HG03139 (cell line): ENCODE results near the gene NEURL3.
"Not testable (repeated sequence)": the region's sequence is repeated elsewhere in the genome, so short reads cannot be mapped to it uniquely, and the experiment has no call there.

Experiments used
- ATAC-seq: cut with Tn5 transposase; IDR thresholded peaks from one replicate; pipeline ENCODE4 v1.9.1; 2021; ENCODE audit not compliant: unreplicated experiment

NEURL3 gene

DNA sequence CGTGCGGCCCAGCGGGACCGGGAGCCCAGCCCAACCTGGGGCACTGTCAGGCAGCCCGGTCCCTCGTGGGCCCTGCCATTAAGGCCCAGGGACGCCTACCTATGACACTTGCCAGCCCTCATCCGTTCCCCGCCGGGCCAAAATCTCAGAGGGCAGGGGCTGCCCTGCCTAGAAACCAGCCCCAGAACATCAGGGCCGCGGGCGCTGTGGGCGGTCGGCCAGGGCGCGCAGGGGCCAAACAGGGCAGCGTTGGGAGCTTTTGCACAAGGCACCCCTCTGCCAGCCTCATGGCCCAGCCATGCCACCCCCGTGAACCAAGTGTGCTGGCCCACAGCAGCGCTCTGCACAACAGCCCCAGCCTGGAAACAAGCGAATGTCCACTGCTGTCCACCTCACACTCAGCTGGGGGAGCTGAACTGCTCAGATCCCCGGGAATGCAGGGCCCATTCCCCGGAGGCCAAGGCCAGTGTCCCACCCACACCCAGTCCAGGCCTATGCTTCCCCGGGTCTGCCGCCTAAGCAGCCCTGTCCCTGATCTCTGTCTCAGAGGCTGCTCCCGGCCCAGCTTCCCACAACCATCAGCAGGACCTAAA is 3.5 kb upstream of the NEURL3 start:
- no peak for ATAC-seq

DNA sequence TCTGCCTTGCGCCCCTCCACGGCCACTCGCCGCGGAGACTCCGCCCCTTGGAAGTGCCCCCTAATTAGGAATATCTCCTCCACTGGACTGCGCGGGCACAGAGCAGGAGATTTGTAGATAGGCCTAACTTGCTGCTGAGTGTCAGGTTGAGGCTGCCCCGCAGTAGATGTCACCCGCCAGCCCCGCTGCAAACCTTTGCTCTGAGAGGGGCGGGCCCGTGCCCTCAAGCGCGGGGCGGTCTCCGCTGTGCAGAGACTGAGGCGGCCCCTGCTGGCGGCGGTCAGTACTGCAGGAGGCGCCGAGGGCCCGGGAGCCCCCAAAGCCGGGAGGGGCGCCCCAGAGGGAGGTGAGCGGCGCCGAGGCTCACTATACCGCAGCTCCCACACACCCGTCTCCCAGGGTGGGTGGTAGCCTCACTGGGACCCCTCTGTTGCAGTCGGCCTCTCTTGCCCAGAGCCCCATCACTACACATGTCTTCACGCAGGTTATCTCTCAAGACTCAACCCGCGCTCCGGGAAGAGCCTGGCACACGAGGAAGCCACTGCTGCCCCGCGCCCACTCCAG is 2.9 kb upstream of the NEURL3 start:
- ATAC-seq, result no peak

DNA sequence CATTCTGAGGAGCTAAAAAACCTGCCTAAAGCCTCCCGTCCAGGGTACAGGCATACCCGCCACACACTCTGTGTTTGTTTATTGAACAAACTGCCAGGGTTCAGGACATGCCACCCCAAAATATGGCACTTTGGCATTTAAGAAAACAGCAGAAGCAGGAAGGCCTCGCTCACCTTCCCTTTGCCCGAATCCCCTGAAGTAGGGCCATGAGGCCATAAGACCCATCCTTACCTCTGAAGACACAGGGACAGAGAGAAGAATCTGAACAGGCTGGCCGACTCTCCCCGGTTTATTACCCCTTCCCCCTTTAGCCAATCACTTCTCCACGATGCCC is 1.7 kb upstream of the NEURL3 start:
- ATAC-seq, result no peak

DNA sequence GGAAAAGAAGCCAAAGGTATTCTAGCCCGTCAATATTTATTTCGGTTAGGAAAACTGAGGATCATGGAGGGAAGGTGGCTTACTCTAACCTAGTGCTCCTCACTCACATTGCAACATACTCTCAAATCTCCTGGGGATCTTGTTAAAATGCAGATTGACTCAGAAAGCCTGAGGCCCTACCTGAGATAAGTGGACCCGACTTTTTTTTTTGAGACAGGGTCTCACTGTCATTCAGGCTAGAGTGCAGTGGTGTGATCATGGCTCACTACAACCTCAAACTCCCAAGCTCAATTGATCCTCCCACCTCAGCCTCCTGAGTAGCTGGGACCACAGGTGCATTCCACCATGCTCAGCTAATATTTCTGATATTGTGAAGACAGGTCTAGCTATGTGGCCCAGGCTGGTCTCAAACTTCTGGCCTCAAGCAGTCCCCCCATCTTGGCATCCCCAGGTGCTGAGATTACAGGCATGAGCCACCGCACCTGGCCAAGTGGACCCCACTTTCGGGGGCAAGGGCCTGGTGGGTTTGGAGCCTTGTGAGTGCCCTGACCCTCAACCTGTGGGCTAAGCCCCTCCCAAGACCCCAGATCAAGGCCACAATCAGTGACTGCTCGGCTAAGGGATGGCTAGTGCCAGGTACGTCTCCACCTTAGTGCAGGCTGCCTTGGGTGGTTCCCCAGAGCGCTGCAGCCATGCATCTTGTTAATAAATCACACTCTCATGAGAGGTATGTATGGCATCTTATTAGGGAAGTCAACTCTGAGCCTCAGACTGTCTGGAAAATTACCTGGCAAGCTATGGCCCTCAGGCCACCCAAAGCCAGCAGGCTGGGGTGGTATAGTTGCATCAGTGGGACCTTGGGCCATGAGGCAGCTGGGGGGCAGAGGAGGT is 1.1 kb upstream of the NEURL3 start:
- no peak for ATAC-seq

DNA sequence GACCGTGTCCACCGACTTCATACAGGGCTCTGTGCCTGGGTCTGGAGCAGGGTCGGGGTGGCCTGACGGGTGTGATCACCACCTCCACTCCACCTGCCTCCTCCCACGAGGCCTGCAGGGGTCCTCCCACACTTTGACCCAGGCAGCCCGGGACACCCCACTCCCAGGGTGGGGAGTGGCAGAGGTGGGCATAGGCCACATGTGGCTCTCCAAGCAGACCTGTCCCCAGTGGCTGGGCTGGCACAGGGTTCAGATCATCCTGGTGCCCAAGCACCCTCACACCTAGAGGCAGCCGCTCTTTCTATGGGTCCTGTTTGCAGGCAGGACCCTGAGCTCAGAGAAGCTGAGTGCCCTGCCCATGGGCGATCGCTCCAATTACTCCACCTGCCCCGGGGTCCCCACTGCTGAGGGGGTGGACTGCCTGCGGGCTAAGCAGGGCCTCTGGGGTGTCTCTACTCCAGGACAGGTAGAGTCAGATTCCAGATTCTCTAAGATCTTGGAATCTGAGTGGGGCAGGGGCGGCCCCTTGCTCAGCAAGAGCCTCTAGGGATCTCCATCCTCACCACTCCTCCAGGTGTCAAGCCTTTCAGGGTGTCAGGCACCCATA is 1.4 kb downstream of the NEURL3 start:
- ATAC-seq, result no peak

DNA sequence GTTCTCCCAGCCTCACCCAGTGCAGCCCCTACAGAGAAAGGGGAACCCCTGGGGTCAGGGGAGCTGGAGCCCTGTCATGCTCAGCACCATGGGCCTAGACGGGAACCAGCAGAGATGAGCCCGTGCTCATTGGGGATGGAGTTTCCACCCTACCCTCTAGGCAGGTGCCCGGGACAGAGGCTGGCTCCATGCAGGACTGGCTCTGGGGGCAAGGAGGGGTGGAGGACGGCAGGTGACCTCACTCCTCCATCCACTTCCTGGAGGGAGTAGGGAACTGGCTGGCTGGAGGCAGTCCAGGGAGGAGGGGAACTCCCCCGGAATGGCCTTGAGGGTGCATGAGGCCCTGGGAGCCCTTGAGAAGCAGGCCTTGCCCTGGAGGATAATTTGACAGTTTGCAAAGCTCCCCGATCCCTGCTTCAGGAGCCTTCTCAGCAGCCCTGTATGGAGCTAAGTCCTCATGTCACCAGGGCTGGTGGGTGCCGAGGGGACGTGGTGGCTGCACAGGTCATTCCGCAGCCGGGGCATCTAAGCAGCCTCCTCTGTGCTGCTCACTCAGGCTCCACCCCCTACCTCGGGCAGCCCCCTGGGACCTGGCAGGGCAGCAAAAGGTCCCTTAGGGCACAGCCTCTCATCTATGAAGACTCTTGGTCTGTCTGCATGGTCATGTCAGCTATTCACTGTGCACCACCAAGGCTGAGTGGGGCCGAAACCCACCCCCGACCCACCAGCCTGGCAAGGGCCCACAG is 2.1 kb downstream of the NEURL3 start:
- ATAC-seq, result no peak

DNA sequence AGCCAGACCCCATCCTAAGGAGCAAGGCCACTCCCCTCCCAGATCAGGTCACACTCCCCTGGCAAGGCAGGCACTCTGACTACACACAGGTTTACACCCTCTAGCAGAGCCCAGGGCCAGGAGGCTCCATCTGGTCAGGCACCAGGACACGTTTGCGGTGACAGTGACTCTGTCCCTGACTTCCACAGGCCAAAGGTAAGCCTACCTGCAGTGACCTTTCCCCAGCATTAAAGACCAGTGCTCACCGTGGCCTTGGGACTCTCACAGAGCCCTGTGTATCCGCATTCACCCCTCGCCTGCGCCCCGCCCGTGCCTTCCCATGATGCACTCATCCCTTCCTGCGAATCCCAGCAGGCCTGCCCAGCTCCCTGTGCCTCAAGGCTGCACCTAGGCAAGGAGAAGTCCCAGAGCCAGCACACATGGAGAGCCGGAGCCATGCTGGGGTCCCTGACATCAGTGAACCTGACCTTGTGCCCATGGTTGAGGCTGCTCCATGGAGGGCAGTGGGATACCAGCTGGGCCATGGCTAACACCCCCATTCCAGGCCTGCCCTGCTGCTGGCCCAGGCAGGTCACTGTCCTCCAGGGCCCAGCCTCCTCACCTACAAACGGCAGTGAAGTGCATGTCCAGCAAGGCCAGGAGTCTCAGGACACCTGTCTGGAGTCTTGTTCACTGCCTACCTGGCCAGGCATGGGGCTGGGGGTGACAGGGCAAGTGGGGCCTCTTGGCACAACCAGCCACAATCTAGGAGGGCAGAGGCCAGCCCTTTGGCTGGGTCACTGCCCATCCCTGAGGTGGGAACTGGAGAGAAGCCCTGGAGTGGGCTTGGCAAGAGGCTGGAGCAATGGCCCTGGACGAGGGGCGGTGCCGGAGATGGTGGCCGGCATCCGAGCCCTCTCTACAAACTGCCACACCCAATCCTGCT is 3.0 kb downstream of the NEURL3 start:
- no peak for ATAC-seq

DNA sequence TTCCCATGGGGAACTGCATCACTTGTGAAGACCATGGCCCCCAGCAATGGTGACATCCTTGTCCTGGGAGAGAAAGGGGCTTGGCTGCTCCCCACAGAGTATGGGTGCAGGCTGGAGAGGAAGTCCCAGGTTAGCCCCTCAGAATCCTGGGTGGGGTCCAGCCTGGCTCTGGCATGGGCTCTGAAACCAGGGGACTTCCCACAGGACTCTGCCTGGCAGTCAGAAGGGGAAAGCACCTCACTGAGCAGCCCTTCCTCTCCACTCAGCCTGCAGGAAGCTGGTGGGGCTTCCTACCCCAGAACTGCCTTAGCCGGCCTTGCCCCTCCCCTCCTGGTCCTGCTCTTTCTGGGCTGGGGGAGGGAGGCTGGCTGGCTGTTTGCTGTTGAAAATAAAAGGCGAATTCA is 3.7 kb downstream of the NEURL3 start:
- peak; percentile 42 for ATAC-seq

DNA sequence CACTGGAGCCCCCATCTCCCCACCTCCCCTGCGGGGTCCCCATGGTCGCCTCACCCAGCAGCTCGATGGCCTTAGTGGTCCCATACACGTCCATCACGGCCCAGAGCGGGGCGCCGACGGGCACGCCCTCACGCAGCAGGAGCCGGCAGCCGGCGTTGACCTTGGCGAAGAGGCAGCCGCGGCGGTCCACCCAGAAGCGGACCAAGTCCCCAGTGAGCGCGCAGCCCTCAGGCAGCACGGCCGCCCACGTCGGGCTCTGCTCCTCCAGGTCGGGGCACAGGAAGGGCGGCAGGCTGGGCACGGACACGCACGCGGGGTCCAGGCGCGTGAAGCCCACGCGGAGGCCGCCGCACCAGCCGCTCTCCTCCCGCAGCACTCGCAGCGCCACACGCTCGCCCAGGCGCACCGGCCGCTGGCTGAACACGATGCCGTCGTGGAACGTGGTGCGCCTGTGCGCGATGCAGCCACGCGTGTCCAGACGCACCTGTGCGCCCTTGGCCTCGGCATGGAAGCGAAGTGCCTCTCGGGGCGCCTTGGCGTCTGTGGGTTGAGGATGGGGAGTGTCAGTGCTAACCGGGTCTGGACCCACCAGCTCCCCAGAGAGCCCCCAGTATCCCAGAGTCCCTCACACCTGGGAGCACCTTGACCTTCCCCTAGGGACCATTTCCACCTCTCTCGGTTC is 4.6 kb downstream of the NEURL3 start:
- no peak for ATAC-seq

DNA sequence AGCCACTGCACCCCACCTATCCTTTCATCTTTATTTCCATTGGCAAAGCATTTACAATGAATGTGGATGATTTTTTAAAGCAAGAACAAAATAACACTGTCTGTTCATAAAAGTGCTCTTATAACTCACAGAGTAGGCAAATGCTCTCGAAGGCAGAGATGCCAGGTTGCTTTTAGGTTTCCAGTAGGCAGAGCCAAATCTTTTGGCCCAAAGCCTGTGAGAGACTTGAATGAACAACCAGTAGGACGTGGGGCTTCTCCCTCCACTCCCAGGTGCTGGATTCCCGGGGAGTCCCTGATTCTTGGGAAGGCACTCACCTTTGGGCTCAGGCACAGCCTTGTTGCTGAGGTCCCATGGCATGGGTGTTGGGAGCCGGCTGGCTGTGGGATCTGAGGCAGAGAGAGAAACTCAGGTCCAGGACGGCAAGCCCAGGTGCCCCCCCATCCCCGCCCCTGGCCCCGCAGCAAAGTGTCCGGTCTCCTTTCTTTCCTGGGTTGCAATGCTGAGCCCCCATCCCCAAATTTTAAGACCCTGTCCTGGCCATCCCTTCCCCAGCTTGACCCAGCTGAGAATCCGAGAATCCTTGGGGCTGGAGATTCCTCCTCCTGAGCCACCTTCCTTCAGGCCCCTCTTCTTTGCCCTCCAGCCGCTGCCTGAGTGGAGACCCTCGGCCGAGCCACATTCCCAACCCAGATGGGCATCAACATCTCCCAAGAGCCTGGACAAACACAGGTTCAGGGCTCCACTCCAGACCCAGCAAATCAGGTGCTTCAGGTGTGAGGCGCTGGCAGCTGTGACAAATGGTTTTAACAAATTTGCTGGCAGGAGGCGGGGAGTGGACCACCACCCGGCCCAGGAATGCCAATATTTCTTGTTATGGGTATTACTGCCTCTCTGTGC is 5.8 kb downstream of the NEURL3 start:
- ATAC-seq, result no peak

DNA sequence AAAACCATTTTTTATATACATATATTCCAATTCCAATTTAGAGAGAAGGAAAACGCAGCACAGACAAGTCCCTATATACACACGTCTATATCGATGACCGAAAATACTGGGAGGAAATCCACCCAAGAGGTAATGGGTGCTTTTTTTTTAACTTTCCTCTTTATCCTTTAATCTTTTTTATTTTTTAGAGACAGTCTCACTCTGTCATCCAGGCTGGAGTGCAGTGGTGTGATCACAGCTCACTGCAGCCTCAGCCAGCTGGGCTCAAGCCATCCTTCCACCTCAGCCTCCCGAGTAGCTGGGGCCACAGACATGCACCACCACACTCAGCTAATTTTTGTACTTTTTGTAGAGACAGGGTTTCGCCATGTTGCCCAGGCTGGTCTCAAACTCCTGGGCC is 6.5 kb downstream of the NEURL3 start:
- ATAC-seq, result not testable (repeated sequence)

DNA sequence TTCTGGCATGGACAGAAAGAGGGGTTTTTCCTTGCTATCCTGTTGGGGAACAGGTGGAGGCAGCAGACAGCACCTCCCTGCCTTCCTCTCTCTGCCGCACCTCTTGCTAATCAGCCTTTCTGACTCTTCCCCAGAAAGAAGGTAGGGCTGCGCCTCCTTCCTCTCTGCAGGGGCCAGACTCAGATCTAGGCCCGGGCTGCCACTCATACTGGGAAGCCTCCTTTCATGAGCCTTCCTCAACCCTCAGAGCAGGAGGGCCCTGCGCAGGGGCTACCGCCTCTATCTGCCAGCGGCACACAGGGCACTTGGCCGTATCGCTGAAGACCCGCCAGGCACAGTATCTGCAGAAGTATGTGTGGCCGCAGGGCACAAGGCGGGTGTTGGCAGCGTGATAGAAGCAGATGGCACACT is 7.1 kb downstream of the NEURL3 start:
- ATAC-seq, result no peak

DNA sequence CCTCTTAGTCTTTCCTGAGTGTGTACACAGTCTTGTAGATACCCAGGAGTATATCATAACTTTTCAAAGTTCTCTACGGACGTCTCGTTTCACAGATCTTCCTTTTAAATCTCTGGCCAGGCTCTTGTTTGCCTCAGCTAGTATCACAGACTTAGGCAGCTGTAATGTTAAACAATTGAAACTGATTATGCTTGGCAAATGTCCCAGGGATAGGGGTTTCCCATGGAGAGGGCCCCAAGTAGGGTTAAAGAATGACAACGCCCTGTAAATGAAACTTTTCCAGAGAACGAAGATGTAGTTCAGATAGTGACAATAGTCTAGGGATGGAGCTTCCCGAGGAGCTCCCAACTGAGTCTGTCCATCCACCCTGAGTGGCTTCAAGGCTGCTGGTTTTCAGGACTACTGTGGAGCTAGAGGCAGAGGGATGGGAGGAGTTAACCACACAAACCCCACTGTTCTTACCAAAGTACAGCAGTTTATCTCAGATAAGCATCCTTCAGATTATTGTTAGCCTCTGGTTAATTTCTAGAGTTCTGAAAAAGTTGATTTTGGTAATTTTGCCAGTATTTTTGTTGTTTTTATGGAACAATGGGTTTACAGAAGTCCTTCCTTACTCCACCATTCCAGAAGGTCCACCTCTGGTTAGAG is 9.1 kb downstream of the NEURL3 start:
- ATAC-seq, result no peak

DNA sequence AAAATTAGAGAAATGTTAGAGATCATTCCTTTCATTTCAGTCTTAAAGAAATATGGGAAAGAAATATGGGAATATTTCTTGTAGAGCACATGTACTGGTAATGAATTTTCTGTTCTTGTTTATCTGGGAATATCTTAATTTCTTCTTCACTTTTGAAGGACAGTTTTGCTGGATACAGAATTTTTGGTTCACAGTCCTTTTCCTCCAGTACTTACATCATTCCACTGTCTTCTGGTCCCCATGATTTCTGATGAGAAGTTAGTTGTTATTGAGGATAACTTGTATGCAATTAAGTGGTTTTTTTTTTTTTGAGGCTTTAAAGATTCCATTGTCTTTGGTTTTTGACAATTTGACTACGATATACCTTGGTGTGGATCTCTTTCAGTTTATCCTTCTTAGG is 11.0 kb downstream of the NEURL3 start:
- ATAC-seq, result no peak

DNA sequence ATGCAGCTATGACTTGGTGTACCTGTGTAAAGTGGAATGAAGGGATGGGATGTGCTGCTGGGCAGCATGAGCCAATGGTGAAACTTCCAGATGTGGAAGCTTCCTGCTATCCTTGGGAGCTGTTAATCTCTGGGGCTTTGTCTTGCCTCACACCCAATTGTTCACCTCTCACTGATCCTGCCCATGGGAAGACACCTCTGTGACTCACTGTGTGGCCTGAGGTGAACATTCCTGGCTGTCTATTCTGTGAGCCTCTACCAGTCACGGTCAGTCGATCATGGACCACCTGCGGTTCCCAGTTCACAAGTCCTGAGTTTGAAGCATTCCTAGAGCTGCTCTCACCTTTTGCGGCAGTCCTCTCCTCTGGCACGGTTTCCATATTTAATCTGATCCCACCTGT is 12.1 kb downstream of the NEURL3 start:
- no peak for ATAC-seq

DNA sequence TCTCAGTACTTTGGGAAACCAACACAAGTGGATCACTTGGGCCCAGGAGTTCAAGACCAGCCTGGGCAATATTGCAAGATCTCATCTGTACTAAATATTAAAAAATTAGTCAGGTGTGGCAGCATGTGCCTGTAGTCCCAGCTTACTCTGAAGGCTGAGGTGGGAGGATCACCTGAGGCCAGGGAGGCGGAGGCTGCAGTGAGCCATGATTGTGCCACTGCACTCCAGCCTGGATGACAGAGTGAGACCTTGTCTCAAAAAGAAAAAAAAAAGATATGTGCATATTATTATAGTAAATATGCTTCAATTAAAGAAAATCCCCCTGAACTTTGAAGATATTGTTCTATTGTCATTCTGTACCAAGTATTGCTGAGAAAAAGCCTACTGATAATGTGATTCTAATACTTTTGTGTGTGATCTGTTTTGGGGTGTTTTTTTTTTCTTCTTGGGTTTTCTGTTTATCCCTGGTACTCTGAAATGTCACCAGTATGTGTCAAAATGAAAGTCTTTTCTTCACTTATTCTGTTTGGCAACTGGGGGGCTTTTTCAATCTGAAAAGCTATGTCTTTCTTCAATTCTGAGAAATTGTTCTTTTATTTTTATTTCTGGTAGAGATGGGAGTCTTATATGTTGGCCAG is 13.2 kb downstream of the NEURL3 start:
- no peak for ATAC-seq

DNA sequence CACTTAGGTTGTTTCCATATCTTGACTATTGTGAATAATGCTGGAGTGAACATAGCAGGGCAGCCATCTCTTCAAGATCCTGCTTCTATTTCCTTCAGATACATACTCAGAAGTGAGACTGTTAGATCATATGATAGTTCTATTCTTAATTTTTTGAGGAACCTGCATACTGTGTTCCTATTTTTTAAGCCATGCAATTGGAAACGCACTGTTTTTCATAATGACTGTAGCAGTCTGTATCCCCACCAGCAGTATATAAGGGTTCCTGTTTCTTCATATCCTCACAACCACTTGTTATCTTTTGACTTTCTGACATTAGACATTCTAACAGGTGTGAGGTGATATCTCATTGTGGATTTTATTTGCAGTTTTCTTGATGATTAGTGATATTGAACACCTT is 15.5 kb downstream of the NEURL3 start:
- no peak for ATAC-seq

DNA sequence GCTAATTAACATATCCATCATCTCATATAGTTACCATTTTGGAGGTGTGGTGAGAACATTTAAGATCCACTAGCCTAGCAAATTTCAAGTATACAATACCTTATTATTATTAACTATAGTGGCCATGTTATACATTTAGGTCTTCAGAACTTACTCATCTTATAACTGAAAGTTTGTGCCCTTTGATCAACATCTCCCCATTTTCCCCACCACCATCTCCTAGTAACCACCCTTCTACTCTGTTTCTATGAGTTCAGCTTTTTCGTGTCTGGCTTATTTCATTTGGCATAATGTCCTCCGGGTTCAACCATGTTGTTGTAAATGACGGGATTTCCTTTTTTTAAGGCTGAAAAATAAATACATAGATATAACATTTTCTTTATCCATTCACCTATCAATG is 15.9 kb downstream of the NEURL3 start:
- ATAC-seq, result no peak
